Activated naive CD4-positive, alpha-beta T cell treated with anti-CD3 and anti-CD28 coated beads, Interleukin-2, amount 10 ng/mL, durations not matched to agents 7 days and 5 days (primary cell): ENCODE measurements around the gene CLCF1.

ENCODE experiments used
- CTCF ChIA-PET: fragments of 350-600 bp; sonication (Branson Sonifier 250); formaldehyde crosslinking; loops from one replicate; lab custom pipeline; 2021; ENCODE audit warnings: antibody characterized with exemption; lab: Charles Lee
- DNase-seq: peaks from one replicate; pipeline ENCODE4 v3.0.0-alpha.2; 2020
- H3K27ac Mint-ChIP-seq: one replicate; pipeline ENCODE4 v1.8.0; 2021; ENCODE audit warnings: mild to moderate bottlenecking, moderate library complexity, mixed read lengths
- H3K27me3 Mint-ChIP-seq: one replicate; pipeline ENCODE4 v1.8.0; 2021; ENCODE audit warnings: mild to moderate bottlenecking, mixed read lengths
- H3K36me3 Mint-ChIP-seq: one replicate; pipeline ENCODE4 v1.8.0; 2021; ENCODE audit warnings: mixed read lengths
- H3K4me1 Mint-ChIP-seq: one replicate; pipeline ENCODE4 v1.8.0; 2021; ENCODE audit warnings: mixed read lengths
- H3K4me3 Mint-ChIP-seq: one replicate; pipeline ENCODE4 v1.8.0; 2021; ENCODE audit warnings: mild to moderate bottlenecking, moderate library complexity, mixed read lengths
- H3K9me3 Mint-ChIP-seq: one replicate; pipeline ENCODE4 v1.8.0; 2021; ENCODE audit warnings: mixed read lengths

CLCF1 gene

DNA sequence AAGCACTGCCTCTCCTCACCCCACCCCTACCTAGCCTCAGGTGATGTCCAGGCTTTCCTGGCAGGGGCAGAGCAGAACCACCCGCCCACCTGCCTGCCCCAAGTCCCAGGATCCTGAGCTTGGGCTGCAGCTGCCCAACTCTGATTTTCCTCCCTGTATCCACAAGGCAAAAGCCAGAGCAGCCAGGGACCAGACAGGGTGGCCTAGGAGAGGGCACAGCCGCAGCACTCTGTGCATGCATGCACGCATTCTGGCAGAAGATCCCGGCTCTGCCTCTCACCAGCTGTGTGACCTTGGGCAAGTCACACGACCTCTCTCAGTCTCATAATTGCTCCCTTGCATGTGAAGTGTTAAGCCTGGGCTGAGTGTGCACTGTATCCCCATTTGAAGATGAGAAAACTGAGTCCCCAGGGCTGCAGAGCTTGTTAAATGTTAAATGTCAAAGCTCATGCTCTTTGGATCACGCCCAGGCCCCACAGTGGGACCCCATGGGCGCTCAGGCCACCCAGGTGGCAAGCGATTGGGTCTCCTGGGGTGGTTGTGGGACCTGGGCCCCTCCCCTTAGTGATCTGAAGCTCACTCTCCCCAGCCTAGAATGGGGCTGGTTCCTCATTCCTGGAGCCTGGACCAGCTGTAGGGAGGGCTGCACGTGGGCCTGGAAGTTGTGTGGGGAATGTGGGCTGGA is 39.2 kb upstream of the CLCF1 start:
- no peak overlapping the region for H3K4me3 Mint-ChIP-seq
- CTCF ChIA-PET = interaction anchor here (1.0 to 1.8 kb wide), 3 partner anchors 8 to 30 kb away, joined by 3 to 5 read pairs (median 3); partner anchors contain the start of gene TBC1D10C
- no peak for DNase-seq
- no peaks in the 10 kb centered on the region for H3K9me3 Mint-ChIP-seq
- H3K27me3 Mint-ChIP-seq = peaks cover 31% of the 10 kb centered on the region
- peaks cover 32% of the 10 kb centered on the region for H3K36me3 Mint-ChIP-seq
- peaks cover 82% of the 10 kb centered on the region for H3K4me1 Mint-ChIP-seq
- no peak overlapping the region for H3K27ac Mint-ChIP-seq

DNA sequence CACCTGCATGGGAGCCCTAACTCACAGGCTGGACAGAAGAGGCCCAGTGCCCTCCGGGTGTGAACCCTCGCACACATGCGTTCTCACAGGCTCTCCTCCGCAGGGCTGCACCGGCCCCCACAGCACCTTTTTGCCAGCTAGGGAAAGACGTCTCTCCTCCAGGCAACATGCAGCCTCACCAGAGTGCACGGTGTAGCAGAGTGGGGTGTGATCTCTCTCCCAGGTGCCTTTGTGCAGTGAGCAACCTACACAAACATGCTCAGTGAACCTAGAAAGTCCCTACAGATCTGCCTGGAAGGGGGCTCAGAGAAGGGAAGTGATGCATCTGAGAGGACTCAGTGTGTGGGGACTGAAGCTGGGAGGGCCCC is 38.4 kb upstream of the CLCF1 start:
- peaks cover 84% of the 10 kb centered on the region for H3K4me1 Mint-ChIP-seq
- peaks cover 40% of the 10 kb centered on the region for H3K36me3 Mint-ChIP-seq
- no peak overlapping the region for H3K4me3 Mint-ChIP-seq
- H3K27ac Mint-ChIP-seq = peak overlapping the region; percentile 75
- CTCF ChIA-PET = interaction anchor here (0.9 to 1.0 kb wide), 2 partner anchors 10 to 26 kb away, joined by 3 to 4 read pairs; partner anchors contain the start of gene PPP1CA
- DNase-seq = no peak
- no peaks in the 10 kb centered on the region for H3K9me3 Mint-ChIP-seq
- H3K27me3 Mint-ChIP-seq = peaks cover 31% of the 10 kb centered on the region

GRCh38 chr11:67410984-67411784 is 37.8 kb upstream of the CLCF1 start:
- CTCF ChIA-PET = interaction anchor here (0.9 kb wide), 1 partner anchor 10 kb away, joined by 4 read pairs; the partner anchor contains the start of gene PPP1CA
- peaks cover 83% of the 10 kb centered on the region for H3K4me1 Mint-ChIP-seq
- DNase-seq = no peak
- no peaks in the 10 kb centered on the region for H3K9me3 Mint-ChIP-seq
- peaks cover 26% of the 10 kb centered on the region for H3K27me3 Mint-ChIP-seq
- peak overlapping the region; percentile 75 for H3K27ac Mint-ChIP-seq
- peak overlapping the region; percentile 83 for H3K4me3 Mint-ChIP-seq
- peaks cover 46% of the 10 kb centered on the region for H3K36me3 Mint-ChIP-seq

GRCh38 chr11:67410369-67410831 is 37.0 kb upstream of the CLCF1 start:
- no peaks in the 10 kb centered on the region for H3K9me3 Mint-ChIP-seq
- peaks cover 86% of the 10 kb centered on the region for H3K4me1 Mint-ChIP-seq
- peak overlapping the region; percentile 83 for H3K4me3 Mint-ChIP-seq
- CTCF ChIA-PET = no interaction called here
- DNase-seq = no peak
- H3K36me3 Mint-ChIP-seq = peaks cover 53% of the 10 kb centered on the region
- peaks cover 22% of the 10 kb centered on the region for H3K27me3 Mint-ChIP-seq
- peak overlapping the region; percentile 95 for H3K27ac Mint-ChIP-seq

- DNase-seq = no peak
- CTCF ChIA-PET = interaction anchor here (1.2 to 1.9 kb wide), 2 partner anchors 9 to 29 kb away, joined by 3 to 8 read pairs; no protein-coding TSS in a partner anchor
- Mint-ChIP-seq H3K4me3 (peak overlapping the region; percentile 83), H3K27me3 (peaks cover 18% of the 10 kb centered on the region), H3K9me3 (no peaks in the 10 kb centered on the region), H3K4me1 (peaks cover 85% of the 10 kb centered on the region), H3K36me3 (peaks cover 58% of the 10 kb centered on the region), H3K27ac (peak overlapping the region; percentile 95)
Measured at GRCh38 chr11:67409781-67410368, 36.5 kb upstream of the CLCF1 start.

DNA sequence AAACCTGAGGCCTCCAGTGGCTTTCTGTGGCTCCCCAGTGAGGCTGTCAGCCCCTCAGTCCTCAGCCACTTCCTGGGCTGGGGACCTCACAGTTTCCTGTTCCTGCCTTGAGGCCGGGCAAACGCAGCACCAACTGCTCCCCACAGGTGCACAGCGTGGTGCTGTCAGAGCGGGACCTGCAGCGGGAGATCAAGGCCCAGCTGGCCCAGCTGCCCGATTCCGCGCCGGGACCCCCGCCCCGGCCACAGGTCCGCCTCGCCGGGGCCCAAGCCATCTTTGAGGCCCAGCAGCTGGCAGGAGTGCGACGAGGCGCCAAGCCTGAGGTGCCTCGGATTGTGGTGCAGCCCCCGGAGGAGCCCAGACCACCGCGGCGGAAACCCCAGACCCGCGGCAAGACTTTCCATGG is 35.9 kb upstream of the CLCF1 start:
- peak overlapping the region; percentile 95 for H3K27ac Mint-ChIP-seq
- peaks cover 63% of the 10 kb centered on the region for H3K36me3 Mint-ChIP-seq
- CTCF ChIA-PET = interaction anchor here (1.2 to 1.9 kb wide), 2 partner anchors 8 to 29 kb away, joined by 3 to 8 read pairs; no protein-coding TSS in a partner anchor
- peaks cover 12% of the 10 kb centered on the region for H3K27me3 Mint-ChIP-seq
- H3K4me1 Mint-ChIP-seq = peaks cover 88% of the 10 kb centered on the region
- peak; percentile 91 for DNase-seq
- peak overlapping the region; percentile 96 for H3K4me3 Mint-ChIP-seq
- H3K9me3 Mint-ChIP-seq = no peaks in the 10 kb centered on the region

DNA sequence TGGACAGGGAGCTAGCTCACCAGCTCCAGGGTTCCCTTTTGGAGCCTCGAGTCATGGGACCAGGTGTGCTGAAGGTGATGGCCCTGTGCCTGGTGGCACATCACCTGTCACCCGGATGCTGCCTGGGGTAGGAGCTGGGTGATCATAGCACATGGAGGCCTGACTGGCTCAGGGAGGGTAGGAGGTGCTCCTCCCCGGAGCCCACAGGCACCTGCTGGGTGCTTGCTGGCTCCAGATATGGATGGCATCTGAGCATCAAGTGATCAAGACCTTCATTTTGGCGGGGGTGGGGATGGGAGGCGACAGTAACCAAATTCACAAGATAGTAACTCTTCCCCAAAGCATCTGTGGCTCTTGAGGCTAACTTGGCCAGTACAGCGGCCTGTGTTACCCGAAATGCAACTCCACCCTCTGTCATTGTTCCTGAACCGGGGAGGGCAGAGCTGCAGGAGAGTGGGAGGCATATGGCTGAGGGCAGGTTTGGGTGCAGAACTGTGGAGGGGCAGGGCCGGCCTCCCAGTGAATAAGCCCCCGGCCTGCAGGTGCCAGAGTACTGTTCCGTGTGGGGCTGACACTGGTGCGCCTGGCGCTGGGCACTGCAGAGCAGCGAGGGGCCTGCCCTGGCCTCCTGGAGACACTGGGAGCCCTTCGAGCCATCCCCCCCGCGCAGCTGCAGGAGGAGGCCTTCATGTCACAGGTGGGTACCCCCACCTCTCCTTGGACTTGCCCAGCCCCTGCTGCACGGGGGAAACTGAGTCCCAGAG is 35.2 kb upstream of the CLCF1 start:
- CTCF ChIA-PET = interaction anchor here (0.7 to 1.9 kb wide), 3 partner anchors 8 to 30 kb away, joined by 3 to 8 read pairs (median 3); no protein-coding TSS in a partner anchor
- Mint-ChIP-seq H3K4me3 (peak overlapping the region; percentile 96), H3K9me3 (no peaks in the 10 kb centered on the region), H3K4me1 (peaks cover 85% of the 10 kb centered on the region), H3K27me3 (peaks cover 7% of the 10 kb centered on the region), H3K27ac (peak overlapping the region; percentile 94), H3K36me3 (peaks cover 64% of the 10 kb centered on the region)
- DNase-seq = peak; percentile 48

DNA sequence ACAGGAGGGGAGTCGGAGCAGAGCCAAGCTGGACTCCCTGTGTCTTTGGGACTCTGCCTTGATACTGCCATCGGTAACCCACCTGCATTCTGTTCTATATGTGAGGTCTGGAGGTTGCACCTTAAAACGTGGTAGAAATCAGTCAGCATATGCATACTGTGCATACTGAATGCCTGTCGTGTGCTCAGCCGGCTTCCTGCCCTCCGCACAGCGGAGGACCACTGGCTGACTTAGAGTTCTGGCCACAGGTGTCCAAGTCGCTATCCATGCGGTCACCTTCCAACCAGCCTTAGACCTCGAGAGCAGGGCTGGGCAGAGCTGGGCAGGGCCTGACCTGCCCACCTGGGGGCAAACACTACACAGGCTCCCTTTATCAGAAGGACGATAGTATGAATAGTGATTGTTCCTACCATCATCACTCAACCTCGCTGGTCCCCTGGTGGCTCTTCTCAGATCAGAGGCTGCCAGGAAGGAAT is 34.3 kb upstream of the CLCF1 start:
- H3K4me1 Mint-ChIP-seq = peaks cover 85% of the 10 kb centered on the region
- no peaks in the 10 kb centered on the region for H3K9me3 Mint-ChIP-seq
- peaks cover 61% of the 10 kb centered on the region for H3K36me3 Mint-ChIP-seq
- peak overlapping the region; percentile 94 for H3K27ac Mint-ChIP-seq
- DNase-seq = no peak
- CTCF ChIA-PET = interaction anchor here (0.7 to 1.9 kb wide), 6 partner anchors 16 to 51 kb away, joined by 3 to 11 read pairs (median 3); partner anchors contain the start of genes PTPRCAP and RAD9A
- no peaks in the 10 kb centered on the region for H3K27me3 Mint-ChIP-seq
- peak overlapping the region; percentile 96 for H3K4me3 Mint-ChIP-seq

GRCh38 chr11:67406969-67407687 is 33.7 kb upstream of the CLCF1 start:
- Mint-ChIP-seq H3K9me3 (no peaks in the 10 kb centered on the region), H3K36me3 (peaks cover 61% of the 10 kb centered on the region), H3K4me3 (peak overlapping the region; percentile 96), H3K4me1 (peaks cover 84% of the 10 kb centered on the region), H3K27ac (peak overlapping the region; percentile 94), H3K27me3 (no peaks in the 10 kb centered on the region)
- DNase-seq = no peak
- CTCF ChIA-PET = interaction anchor here (0.7 to 1.3 kb wide), 6 partner anchors 16 to 98 kb away, joined by 3 to 11 read pairs (median 3); partner anchors contain the start of genes PITPNM1, PTPRCAP and RAD9A

- no peaks in the 10 kb centered on the region for H3K9me3 Mint-ChIP-seq
- peak overlapping the region; percentile 96 for H3K4me3 Mint-ChIP-seq
- H3K4me1 Mint-ChIP-seq = peaks cover 81% of the 10 kb centered on the region
- H3K27ac Mint-ChIP-seq = peak overlapping the region; percentile 94
- CTCF ChIA-PET = interaction anchor here (1.0 to 1.3 kb wide), 3 partner anchors 15 to 99 kb away, joined by 3 to 11 read pairs (median 3); partner anchors contain the start of genes PITPNM1, PTPRCAP and RAD9A
- H3K27me3 Mint-ChIP-seq = no peaks in the 10 kb centered on the region
- no peak for DNase-seq
- H3K36me3 Mint-ChIP-seq = peaks cover 61% of the 10 kb centered on the region
Measured at GRCh38 chr11:67406420-67406968, 33.1 kb upstream of the CLCF1 start.

GRCh38 chr11:67405688-67406339 is 32.4 kb upstream of the CLCF1 start:
- peak overlapping the region; percentile 98 for H3K27ac Mint-ChIP-seq

GRCh38 chr11:67405196-67405567 is 31.8 kb upstream of the CLCF1 start:
- H3K27ac Mint-ChIP-seq = peak overlapping the region; percentile 98

More at GRCh38 chr11:67405688-67406339, 32.4 kb upstream of the CLCF1 start:
- CTCF ChIA-PET = no interaction called here
- Mint-ChIP-seq H3K36me3 (peaks cover 61% of the 10 kb centered on the region), H3K9me3 (no peaks in the 10 kb centered on the region), H3K27me3 (no peaks in the 10 kb centered on the region), H3K4me1 (peaks cover 74% of the 10 kb centered on the region), H3K4me3 (peak overlapping the region; percentile 96)
- DNase-seq = no peak

More at GRCh38 chr11:67405196-67405567, 31.8 kb upstream of the CLCF1 start:
- CTCF ChIA-PET = interaction anchor here (1.1 to 2.1 kb wide), 2 partner anchors 8 to 31 kb away, joined by 3 to 5 read pairs; no protein-coding TSS in a partner anchor
- no peak for DNase-seq
- H3K4me1 Mint-ChIP-seq = peaks cover 73% of the 10 kb centered on the region
- no peaks in the 10 kb centered on the region for H3K9me3 Mint-ChIP-seq
- no peaks in the 10 kb centered on the region for H3K27me3 Mint-ChIP-seq
- H3K36me3 Mint-ChIP-seq = peaks cover 64% of the 10 kb centered on the region
- H3K4me3 Mint-ChIP-seq = peak overlapping the region; percentile 96
